Activated naive CD4-positive, alpha-beta T cell treated with Interleukin-2 at 50 U/mL for 16 hours (primary cell): ENCODE measurements around the gene PMS2.
A peak's percentile ranks its signal among the peaks of the same experiment; 100 is the strongest.
"Not testable (repeated sequence)": the region's sequence is repeated elsewhere in the genome, so short reads cannot be mapped to it uniquely, and the experiment has no call there.

ENCODE experiments used
- DNase-seq: peaks from one replicate; pipeline ENCODE4 v3.0.0-alpha.2; 2020

Gene PMS2

GRCh38 chr7:6012355-6013104 lies 3.7 kb upstream of the PMS2 start:
- DNase-seq: no peak

GRCh38 chr7:6011541-6011940 lies 2.7 kb upstream of the PMS2 start:
- DNase-seq: no peak

GRCh38 chr7:6010370-6010769 lies 1.5 kb upstream of the PMS2 start:
- not testable (repeated sequence) for DNase-seq

- not testable (repeated sequence) for DNase-seq
Measured at GRCh38 chr7:6007835-6008590, 836 bp downstream of the PMS2 start.

GRCh38 chr7:6007386-6007785 lies 1.5 kb downstream of the PMS2 start:
- no peak for DNase-seq

GRCh38 chr7:5997210-5997808 lies 11.5 kb downstream of the PMS2 start:
- peak; percentile 41 for DNase-seq

GRCh38 chr7:5987061-5987460 lies 21.8 kb downstream of the PMS2 start:
- DNase-seq: not testable (repeated sequence)

GRCh38 chr7:5979680-5980314 lies 29.1 kb downstream of the PMS2 start:
- not testable (repeated sequence) for DNase-seq

GRCh38 chr7:5973580-5973979 lies 35.3 kb downstream of the PMS2 start:
- not testable (repeated sequence) for DNase-seq

- DNase-seq: not testable (repeated sequence)
Measured at GRCh38 chr7:5970347-5970911, 38.4 kb downstream of the PMS2 start, which contains the start of gene RSPH10B. Gene RSPH10B, minus strand, starts transcription at chr7:5970689. Its CDS starts 3,573 bp downstream, at chr7:5967116.

GRCh38 chr7:5963810-5964209 lies 45.0 kb downstream of the PMS2 start:
- not testable (repeated sequence) for DNase-seq

- DNase-seq: not testable (repeated sequence)
Measured at GRCh38 chr7:5963205-5963604, 45.6 kb downstream of the PMS2 start.

- DNase-seq: not testable (repeated sequence)
Measured at GRCh38 chr7:5934945-5935450, 73.9 kb downstream of the PMS2 start.

- DNase-seq: not testable (repeated sequence)
Measured at GRCh38 chr7:5931905-5932644, 76.8 kb downstream of the PMS2 start.

GRCh38 chr7:5931250-5931649 lies 77.6 kb downstream of the PMS2 start:
- DNase-seq: not testable (repeated sequence)

- not testable (repeated sequence) for DNase-seq
Measured at GRCh38 chr7:5930290-5930689, 78.6 kb downstream of the PMS2 start.

GRCh38 chr7:5926263-5926870 lies 82.5 kb downstream of the PMS2 start:
- DNase-seq: not testable (repeated sequence)

GRCh38 chr7:5924630-5925029 lies 84.2 kb downstream of the PMS2 start:
- DNase-seq: not testable (repeated sequence)

GRCh38 chr7:5924180-5924579 lies 84.7 kb downstream of the PMS2 start:
- DNase-seq: not testable (repeated sequence)
